HG03442 (cell line): ENCODE data around the gene PHRF1.

Experiments
- ATAC-seq: cut with Tn5 transposase; IDR thresholded peaks from one replicate; pipeline ENCODE4 v1.9.1; 2021; ENCODE audit warnings: mild to moderate bottlenecking, moderate library complexity; ENCODE audit not compliant: unreplicated experiment

Gene PHRF1

DNA sequence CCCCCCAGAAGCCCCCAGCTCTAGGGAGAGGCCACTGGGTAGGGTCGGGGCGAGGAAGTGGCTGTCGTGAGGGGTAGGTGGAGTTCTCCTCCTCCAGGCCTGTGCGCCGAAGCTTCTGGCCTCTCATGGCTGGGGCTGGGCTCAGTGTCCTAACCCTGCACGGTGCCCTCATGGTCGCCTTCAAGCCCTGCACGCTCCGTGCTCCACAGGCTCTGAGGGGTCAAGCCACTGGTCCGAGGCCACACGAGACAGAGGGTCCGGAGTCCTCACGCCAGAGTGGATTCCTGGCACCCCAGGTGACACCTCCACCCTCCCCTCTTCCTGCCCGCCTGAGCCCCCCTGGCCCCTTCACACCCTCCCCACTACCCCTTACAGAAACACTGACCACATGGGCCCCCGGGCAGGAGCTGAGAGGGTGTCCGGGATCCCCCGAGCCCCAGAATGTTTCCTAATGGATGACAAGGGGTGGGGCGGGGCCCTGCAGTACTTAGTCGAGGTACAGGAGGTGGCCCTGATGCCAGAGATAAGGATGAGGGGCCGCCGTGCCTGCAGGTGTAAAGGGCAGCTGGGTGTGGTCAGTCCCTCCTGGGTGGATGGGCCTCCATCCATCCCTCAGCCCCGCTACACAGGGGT lies 49.5 kb downstream of the PHRF1 start:
- ATAC-seq: no peak

DNA sequence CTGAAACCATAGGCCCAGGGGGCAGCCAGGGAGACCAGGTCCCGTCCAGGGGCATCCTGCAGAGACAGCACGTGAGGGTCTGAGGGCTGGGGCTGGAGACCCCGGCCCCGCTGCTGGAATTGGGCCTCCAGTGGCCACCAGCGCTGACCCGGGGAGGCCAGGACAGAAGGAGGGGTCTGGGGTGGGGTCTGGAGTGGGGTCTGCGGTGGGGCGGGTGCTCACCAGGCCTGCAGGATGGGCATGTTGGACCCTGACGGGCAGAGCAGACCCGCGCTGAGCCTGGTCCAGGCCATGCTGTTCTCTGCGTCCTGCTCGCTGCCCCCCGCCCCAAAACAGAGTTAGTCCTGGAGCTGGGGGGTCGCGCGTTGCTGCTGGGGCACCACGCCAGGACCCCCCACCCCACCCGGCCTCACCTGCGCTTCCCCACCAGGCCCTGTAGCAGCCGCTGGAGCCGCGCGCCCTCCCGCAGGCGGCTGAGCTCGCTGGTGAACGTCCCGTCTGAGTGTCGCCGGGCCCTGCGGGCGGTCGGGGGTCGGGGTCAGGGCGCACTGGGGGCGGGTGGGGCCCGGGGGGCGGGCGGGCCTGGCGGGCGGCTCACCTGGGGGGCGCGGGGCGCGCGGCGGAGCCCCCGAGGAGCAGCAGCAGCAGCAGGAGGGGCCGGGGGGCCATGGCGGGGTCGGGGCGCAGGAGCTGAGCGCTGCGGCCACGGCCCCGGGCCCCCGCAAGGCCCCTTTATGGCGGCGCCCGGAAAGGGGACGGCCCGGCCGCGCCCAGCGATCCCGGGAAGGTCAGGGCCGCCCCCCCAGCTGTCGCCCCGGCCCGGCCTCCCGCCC lies 50.4 kb downstream of the PHRF1 start, which contains the start of gene SCT:
TSS of gene SCT (minus strand) at position 707 of the 833 bp plus-strand sequence. CDS start at position 669, 38 bp downstream.
- ATAC-seq: no peak

DNA sequence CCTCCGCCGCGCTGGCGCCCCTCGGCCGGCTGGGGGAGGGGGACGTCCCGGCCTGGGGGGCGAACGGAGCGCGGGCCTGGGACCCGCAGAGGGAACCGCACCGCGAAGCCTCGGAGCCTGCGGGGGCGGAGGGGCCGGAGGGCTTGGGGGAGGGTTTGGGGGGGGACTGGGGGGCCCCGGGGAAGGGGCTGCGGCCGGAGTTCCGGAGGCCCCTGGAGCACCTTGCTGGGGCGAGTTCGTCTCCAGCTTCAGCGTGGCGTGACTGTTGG lies 51.0 kb downstream of the PHRF1 start:
- ATAC-seq: no peak

DNA sequence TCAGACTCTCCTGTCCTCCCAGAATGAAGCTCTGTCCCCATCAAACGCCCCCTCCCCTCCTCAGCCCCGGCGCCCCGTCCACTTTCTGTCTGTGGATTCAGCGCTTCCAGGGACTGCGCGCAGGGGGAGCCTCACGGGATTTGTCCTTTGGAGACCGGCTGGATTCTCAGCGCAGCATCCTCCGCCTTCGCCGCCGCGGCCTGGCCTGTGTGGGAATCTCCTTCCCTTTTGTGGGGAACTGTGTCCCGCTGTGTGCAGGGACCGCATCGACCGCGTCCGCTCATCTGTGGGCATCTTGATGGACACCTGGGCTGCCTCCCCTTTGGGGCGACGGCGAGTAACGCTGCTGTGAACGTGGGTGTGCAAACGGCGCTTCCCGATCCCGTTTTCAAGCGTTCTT lies 51.8 kb downstream of the PHRF1 start:
- no peak for ATAC-seq

DNA sequence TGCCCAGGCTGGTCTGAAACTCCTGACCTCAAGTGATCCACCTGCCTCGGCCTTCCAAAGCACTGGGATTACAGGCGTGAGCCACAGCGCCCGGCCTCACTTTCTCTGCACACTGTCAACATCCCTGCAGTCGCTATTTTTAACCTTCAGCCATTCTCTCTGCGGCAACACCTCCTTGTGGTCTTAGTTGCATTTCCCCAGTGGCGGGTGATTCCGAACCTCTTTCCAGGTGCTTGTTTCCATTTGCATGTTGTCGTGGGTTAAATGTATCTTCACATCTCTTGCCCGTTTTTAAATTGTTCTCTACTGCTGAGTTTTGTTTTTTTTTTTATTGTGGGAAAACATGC lies 52.9 kb downstream of the PHRF1 start:
- no peak for ATAC-seq

DNA sequence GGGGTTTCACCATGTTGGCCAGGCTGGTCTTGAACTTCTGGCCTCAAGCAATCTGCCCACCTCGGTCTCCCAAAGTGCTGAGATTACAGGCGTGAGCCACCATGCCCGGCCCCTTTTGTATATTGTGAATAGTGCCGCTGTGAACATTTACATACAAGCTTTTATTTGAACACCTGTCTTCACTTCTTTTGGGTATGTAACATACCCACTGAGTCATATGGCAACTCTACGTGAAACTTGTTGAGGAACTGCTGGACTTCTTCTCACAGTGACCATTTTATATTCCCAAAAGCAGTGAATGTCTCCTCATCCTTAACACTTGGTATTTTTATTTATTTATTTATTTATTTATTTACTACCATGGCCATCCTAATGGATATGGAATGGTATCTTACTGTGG lies 54.6 kb downstream of the PHRF1 start:
- no peak for ATAC-seq

DNA sequence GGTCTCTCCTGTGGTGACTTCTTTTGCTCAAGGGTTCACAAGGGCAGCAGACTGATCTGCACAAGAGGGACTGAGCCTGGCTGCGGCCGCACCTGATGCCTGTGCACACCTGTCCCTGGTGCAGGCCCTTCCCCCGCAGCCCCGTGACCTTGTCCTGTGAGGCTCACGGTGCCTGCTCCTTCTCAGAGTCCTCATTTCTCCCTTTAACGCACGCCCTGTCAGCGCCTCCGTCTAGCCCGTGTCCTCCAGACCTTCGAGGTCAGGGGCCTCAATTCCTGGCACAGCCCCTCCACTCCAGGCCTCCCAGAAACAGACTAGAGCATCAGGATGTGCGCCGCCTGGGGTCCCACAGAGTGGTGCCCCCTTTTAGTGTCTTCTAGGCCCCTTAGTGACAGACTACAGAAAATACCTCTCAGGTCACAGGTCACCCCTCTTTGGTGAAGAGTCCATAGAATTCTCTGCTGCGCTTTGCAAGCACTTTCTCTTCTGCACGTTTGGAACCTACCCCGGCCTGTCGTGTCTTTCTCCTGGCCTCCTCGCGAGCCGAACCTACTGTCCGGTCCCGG lies 59.8 kb downstream of the PHRF1 start:
- no peak for ATAC-seq

DNA sequence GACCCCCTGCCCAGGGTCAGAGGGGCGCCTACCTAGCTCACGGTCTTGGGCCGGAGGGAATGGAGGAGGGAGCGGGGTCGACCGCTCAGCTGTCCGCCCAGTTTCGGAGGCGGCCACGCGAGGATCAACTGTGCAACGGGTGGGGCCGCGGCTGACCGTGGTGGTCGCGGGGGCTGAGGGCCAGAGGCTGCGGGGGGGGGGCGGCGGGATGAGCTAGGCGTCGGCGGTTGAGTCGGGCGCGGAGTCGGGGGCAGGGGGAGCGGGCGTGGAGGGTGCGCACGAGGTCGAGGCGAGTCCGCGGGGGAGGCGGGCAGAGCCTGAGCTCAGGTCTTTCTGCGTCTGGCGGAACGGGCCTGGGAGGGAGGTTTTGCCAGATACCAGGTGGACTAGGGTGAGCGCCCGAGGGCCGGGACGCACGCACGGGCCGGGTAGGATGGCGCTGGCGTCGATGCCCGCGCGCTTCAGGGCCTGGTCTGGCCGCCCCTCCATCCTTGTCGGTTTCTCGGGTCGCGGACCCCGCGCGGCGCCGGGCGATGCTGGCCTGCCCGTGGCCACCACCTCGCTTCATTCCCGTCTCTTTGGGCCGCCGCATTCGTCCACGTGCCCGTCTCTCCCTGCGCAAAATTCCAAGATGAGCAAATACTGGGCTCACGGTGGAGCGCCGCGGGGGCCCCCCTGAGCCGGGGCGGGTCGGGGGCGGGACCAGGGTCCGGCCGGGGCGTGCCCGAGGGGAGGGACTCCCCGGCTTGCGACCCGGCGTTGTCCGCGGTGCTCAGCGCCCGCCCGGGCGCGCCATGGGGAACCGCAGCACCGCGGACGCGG lies 60.5 kb downstream of the PHRF1 start, which contains the start of gene DRD4:
TSS of gene DRD4 (plus strand) at position 759 of the 822 bp plus-strand sequence. CDS start at position 795, 36 bp downstream.
- ATAC-seq: no peak

DNA sequence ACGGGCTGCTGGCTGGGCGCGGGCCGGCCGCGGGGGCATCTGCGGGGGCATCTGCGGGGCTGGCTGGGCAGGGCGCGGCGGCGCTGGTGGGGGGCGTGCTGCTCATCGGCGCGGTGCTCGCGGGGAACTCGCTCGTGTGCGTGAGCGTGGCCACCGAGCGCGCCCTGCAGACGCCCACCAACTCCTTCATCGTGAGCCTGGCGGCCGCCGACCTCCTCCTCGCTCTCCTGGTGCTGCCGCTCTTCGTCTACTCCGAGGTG lies 61.0 kb downstream of the PHRF1 start:
- no peak for ATAC-seq

DNA sequence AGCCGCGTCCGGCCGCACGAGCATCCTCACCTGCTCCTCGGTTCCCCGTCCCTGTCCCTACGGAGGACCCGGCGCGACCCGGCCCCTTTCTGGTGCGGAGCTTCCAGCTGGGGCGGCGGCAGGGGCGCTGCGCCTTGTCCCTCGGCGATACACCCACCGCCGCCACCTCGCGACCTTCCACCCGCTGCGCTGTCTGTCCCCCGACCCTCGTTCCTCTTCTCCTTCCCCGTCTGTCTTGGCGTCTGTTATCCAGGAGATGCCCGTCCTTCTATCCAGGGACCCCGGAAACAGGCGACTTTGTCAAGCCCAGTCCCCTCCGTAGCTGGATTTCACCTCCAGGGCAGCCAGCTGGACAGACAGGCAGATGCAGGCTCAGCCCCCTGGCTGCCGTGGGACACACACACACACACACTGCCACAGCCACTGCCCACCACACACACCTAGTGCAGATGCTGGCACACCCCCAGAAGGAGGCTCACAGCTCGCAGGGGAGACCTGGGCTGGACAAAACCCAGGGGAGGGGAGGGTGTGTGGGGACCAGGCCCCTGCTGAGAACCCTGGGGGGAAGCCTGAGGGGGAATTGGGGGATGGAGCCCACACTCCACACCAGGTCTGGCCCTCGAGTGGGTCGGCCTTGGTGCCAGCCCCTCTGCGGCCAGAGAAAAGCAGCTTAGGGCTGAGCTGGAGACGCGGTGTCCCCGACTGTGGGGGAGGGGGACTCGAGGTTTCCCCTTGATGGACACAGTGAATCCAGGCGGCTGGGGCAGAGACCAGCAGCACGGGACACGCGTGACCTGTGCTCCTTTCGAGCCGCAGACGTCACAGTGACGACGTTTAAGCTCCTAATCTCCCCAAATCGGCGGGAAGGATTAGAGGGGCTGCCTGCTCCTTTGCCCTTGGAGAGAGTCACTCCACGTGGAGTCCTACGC lies 61.6 kb downstream of the PHRF1 start:
- ATAC-seq: no peak

DNA sequence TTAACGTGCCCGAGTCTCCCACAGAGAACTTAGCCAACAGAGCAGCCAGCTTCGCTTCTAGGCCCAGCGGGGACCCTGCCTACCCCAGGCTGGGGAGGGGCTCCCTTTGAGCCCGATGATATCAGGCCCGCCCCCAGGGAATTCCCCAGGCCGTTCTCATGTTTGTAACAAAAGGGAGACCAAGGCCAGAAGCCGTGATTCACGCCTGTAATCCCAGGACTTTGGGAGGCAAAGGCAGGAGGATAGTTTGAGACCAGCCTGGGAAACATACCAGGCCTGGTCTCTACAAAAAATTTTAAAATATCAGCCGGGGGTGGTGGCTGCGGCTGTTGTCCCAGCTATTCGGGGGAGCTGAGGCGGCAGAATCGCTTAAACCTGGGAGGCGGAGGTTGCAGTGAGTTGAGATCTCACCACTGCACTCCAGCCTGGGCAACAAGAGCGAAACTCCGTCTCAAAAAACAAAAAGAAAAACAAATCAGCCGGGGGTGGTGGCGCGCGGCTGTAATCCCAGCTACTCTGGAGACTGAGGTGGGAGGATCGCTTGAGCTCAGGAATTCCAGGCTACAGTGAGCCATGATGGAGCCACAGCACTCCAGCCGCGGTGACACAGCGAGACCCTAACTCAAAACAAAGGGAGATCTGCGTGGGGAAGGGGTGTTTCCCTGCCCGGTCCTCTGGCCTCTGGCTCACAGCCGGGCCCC lies 62.5 kb downstream of the PHRF1 start:
- no peak for ATAC-seq

DNA sequence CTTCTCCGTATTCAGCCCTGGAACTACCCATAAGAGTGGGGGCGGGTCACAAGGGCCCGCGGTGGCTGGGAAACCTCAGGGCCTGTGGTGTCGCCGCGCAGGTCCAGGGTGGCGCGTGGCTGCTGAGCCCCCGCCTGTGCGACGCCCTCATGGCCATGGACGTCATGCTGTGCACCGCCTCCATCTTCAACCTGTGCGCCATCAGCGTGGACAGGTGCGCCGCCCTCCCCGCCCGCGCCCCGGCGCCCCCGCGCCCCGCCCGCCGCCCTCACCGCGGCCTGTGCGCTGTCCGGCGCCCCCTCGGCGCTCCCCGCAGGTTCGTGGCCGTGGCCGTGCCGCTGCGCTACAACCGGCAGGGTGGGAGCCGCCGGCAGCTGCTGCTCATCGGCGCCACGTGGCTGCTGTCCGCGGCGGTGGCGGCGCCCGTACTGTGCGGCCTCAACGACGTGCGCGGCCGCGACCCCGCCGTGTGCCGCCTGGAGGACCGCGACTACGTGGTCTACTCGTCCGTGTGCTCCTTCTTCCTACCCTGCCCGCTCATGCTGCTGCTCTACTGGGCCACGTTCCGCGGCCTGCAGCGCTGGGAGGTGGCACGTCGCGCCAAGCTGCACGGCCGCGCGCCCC lies 63.2 kb downstream of the PHRF1 start:
- ATAC-seq: no peak

DNA sequence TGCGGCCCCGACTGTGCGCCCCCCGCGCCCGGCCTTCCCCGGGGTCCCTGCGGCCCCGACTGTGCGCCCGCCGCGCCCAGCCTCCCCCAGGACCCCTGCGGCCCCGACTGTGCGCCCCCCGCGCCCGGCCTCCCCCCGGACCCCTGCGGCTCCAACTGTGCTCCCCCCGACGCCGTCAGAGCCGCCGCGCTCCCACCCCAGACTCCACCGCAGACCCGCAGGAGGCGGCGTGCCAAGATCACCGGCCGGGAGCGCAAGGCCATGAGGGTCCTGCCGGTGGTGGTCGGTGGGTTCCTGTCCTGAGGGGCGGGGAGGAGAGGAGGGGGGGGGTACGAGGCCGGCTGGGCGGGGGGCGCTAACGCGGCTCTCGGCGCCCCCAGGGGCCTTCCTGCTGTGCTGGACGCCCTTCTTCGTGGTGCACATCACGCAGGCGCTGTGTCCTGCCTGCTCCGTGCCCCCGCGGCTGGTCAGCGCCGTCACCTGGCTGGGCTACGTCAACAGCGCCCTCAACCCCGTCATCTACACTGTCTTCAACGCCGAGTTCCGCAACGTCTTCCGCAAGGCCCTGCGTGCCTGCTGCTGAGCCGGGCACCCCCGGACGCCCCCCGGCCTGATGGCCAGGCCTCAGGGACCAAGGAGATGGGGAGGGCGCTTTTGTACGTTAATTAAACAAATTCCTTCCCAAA lies 63.9 kb downstream of the PHRF1 start:
- no peak for ATAC-seq

DNA sequence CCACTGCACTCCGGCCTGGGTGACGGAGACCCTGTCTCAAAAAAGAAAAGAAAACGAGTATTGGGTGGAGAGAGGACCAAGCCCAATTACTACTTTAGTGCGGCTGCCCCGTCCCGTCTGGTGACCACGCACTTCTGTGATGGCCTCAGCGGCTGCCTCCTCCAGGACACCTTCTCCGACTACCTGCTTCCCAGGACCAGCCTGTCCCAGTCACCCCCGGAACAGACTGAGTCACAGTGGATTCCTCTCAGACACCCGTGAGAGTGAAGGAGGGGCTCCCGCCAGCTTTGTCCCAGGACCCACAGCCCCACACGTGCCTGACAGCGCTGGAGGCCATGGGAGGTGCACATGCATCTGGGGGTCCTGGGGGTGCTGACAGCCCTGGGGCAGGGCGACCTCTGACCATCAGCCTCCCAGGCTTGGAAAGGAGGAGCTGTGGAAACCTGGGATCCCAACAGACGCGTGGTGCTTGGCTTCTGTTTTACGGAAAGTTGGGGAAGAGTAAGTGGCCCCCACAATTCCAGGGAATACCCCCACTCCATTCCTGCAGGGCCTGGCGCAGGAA lies 65.6 kb downstream of the PHRF1 start:
- no peak for ATAC-seq

DNA sequence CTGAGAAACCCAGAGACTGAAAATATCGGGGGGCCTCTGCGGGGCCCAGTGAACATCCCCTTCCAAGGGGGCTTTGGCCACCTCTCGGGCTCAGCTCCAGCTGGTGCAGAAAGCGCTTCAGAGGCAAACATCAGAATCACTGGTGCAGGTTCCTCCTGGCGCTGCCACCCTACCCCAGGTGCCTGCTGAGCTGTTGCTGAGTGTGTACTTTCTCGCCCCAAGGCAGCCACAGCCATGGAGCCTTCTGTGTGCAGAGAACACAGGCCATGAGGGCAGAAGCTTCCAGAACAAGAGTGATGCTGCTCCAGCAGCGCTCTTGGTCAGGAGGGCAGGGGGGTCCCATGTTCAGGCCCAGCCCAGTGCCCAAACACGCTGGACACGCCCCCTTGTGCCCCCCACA lies 67.1 kb downstream of the PHRF1 start:
- no peak for ATAC-seq

DNA sequence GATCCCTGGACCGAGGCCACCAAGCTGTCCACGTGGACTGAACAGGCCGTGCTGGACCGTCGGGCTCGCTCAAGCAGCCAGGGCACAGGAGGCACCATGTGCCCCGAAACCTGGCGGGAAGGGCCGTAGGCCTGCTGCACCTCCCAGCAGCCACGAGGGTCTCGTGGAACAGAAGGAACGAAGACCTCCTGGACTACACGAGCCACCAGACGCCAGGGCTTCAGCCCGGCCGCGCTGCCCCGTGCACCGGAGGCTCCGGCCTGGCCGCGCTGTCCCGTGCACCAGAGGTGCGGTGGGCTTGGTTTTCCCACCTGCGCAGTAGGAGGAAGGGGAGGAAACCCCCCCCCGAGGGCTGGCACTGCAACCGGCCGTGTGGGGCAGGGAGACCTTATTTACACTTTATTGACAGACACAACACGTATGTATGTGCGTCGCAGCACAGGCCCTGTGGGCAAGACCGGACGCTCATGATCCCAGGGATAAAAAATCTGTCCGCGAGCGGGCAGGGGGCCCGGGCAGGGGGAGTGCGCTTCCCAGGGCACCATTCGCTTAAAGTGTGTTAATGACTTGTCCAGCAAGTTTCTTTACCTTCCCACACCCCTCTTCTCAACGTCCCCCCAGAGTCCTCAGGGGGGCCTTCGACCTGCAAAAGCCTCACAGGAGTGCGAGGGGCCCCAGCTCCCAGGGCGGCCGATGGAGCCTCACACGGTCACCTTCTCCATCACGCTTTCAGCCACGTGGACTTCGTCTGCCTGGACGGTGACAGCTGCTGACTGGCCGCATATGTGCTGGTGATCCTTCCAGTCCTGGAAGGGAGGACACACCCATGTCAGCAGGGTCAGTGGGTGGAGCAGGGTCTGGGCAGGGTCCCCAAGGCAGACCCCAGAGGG lies 67.8 kb downstream of the PHRF1 start:
- ATAC-seq: no peak

DNA sequence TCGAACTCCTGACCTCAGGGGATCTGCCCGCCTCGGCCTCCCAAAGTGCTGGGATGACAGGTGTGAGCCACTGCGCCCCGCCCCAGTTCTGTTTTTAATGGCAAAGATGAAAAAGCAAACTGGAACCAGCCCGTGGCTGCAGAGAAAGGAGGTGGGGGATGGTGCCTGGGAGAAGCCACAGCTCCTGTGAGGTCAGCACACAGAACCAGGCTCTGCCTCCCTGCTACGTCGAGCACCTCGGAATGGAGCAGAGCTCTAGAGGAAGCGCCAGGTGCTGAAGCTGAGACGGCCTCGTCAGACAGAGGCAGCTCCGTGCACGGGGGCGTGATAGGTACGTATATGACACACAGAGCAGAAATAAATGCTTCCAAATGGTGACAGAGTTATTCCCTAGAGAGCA lies 69.3 kb downstream of the PHRF1 start:
- no peak for ATAC-seq

DNA sequence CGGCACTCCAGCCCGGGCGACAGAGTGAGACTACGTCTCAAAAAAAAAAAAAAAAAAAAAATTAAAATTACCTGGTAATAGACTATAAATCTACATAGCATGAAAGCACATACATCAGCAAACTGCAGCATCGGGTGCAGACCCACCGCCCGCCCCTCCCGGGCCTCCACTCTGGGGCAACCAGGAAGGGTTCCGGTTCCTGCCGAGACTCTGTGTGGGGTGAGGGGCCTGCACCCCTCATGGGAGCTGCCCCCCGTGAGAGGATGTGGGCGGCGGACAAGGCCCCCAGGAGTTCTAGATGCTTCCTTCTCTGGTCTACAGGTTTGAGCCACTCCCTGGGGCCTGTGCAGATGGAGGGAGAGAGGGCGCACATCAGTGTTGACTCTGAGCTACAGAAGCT lies 69.9 kb downstream of the PHRF1 start:
- no peak for ATAC-seq
